GM03348 (cell line): Measurements from ENCODE around the gene KCNN3.
"Not testable (repeated sequence)": the region's sequence is repeated elsewhere in the genome, so short reads cannot be mapped to it uniquely, and the experiment has no call there.

Experiments
- DNase-seq: peaks from one replicate; pipeline ENCODE4 v3.0.0; 2012; ENCODE audit warnings: low spot score

KCNN3 gene

DNA sequence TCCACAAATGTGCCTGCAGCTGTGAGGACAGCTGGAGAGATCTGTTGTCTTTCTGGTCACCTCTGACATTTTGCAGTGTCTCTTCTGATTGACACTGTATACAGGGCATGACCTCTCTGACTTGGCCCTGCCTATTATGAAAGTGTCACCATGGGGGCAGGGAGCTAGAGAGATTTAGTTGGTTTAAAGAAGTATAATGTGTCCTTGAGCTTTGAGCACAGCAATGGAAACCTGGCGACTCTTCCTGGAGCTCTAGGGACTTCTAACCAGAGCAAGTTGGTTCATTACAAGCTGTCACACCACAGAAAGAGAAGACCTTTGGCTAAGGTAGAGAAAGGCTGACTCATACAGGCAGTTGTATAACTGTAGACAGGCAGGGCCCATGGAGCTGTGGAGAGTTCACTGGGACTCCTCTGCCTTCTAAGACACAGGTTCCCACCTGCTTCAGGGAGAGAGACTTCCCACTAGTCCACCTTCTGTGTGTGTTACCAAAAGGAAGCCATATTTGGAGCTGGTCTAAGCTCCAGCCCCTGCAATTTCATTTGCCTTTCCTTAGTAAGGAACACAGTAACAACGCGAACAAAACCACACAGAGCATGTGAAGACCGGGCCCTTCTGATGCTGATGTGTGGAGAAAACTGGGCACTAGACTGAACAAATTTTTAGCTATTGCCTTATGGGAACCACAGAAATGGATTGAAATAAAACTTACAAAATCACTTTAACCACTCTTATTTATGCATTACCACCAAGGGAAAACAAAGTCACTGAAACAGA, 171.6 kb downstream of the KCNN3 start:
- DNase-seq, result no peak

- DNase-seq, result no peak
Measured at GRCh38 chr1:154697710-154698109, 172.4 kb downstream of the KCNN3 start.

DNA sequence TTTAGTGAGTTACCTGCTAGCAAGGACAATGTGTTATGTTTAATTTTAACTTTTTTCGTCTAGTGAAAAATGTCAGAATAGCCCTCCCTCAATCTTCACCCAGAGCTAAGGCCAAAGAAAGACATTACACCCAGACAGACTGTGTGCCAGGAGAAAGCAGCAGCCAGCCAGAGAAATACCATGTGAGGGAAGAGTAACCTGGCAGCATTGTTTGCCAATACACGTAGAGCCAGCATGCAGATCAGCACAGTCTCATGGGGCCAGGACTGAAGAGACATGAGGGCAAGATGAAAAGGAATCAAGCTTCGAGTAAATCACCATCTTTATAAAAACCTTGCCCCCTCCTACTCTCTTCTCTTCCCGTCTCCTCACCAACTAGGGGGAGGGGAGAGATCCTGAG, 173.6 kb downstream of the KCNN3 start:
- DNase-seq, result no peak

GRCh38 chr1:154695985-154696384, 174.1 kb downstream of the KCNN3 start:
- DNase-seq, result peak; percentile 21

- no peak for DNase-seq
Measured at GRCh38 chr1:154694995-154695394, 175.1 kb downstream of the KCNN3 start.

- DNase-seq, result no peak
Measured at GRCh38 chr1:154689083-154689482, 181.0 kb downstream of the KCNN3 start.

DNA sequence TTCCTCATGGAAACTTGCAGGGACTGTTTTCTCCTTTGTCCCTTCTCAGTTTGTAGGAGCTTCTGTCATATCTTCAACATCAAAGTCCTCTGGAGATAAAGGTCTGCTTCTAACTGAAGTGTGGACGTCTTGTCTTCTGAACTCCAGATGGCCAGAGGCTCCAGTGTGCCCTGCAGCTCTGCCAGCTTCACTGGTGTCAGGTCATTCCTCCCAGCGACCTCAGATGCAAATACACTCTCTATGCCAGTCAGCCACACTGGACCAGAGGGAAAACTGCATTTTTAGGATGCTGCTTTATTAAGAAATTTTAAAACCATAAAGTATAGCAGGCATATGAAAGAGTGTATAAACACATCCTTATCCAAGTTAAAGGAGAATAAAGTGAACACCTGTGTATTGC, 183.6 kb downstream of the KCNN3 start:
- DNase-seq, result no peak

DNA sequence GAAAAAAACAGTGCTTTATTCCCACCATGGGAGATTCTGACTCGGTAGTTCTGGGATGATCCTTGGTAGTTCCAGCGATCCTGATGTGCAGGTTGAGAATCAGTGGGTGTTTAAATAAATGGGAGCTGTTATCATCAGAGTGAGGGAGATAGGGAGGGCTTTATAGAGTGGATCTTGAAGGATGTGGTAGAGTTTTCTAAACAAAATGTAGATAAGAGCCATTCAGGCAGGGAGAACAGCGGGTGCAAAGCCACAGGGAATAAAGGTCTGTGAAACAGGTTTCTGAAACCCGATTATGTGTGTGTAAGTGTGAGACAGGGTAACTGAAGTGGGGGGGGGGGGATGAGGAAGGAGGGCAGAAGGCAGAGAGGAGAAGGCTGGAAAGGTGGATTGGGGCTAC, 186.3 kb downstream of the KCNN3 start:
- no peak for DNase-seq

- DNase-seq, result no peak
Measured at GRCh38 chr1:154682254-154682653, 187.8 kb downstream of the KCNN3 start.

- DNase-seq, result not testable (repeated sequence)
Measured at GRCh38 chr1:154677844-154678243, 192.2 kb downstream of the KCNN3 start.

DNA sequence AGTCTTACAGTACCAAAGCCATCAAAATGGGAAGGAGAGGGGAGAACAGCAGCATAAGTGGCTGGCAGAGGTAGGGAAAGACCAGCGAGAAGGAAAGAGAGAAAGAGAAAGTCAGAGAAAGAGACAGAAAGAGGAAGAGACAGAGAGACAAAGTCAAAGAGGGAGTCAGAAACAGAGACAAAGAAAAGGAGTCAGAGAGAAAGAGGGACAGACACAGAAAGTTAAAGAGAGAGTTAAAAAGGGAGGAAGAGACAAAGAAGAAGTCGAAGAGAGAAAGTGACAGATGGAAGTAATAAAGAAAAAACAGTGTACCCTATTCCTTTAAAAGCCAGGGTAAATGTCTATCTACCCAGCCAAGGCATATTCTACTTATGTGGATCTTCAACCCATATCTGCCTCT, 193.2 kb downstream of the KCNN3 start:
- not testable (repeated sequence) for DNase-seq

DNA sequence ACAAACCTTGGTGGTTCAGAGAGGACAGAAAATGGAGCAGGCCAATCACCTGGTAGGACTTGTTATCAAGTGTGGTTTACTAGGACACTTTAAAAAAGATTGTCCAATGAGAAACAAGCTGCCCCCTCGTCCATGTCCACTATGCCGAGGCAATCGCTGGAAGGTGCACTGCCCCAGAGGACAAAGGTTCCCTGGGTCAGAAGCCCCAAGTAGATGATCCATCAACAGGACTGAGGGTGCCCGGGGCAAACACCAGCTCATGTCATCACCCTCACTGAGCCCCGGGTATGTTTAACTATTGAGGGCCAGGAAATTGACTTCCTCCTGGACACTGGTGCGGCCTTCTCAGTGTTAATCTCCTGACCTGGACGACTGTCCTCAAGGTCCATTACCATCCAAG, 195.6 kb downstream of the KCNN3 start:
- DNase-seq, result not testable (repeated sequence)

DNA sequence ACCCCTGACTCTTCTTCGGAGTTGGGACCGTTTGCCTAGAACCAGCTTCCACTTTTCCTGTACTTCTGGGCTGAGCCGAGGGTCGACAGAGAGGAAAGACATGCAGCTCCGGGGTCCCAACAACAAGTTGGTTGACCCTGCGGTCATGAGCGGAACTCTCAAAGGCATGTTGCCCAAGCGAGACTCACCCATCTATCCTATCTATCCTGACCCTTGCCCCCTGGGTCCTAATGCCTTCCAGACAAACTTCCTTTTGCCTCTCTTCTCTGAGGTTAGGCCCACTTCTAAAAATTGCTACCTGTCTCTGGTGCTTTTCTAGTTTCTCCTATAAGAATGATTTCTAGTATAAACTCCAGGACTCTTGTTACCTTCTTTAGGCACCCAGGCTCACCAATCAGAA, 197.8 kb downstream of the KCNN3 start:
- not testable (repeated sequence) for DNase-seq

- not testable (repeated sequence) for DNase-seq
Measured at GRCh38 chr1:154671412-154671811, 198.7 kb downstream of the KCNN3 start.

DNA sequence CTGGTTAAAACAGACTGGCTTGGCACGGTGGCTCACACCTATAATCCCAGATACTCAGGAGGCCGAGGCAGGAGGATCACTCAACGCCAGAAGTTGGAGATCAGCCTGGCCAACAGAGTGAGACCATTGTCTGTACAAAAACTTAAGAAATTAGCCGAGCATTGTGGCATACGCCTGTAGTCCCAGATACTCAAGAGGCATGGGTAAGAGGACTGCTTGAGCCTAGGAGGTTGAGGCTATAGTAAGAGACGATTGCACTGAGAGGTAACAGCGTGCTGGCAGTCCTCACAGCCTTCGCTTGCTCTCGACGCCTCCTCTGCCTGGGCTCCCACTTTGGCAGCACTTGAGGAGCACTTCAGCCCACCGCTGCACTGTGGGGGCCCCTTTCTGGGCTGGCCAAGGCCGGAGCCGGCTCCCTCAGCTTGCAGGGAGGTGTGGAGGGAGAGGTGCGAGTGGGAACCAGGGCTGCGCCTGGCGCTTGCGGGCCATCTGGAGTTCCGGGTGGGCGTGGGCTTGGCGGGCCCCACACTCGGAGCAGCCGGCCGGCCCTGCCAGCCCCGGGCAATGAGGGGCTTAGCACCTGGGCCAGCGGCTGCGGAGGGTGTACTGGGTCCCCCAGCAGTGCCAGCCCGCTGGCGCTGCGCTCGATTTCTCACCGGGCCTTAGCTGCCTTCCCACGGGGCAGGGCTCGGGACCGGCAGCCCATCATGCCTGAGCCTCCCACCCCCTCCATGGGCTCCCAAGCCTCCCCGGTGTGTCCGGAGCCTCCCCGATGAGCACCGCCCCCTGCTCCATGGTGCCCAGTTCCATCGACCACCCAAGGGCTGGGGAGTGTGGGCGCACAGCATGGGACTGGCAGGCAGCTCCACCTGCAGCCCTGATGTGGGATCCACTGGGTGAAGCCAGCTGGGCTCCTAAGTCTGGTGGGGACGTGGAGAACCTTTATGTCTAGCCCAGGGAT, 199.5 kb downstream of the KCNN3 start:
- not testable (repeated sequence) for DNase-seq

- peak; percentile 91 for DNase-seq
Measured at GRCh38 chr1:154669464-154670282, 200.4 kb downstream of the KCNN3 start.

DNA sequence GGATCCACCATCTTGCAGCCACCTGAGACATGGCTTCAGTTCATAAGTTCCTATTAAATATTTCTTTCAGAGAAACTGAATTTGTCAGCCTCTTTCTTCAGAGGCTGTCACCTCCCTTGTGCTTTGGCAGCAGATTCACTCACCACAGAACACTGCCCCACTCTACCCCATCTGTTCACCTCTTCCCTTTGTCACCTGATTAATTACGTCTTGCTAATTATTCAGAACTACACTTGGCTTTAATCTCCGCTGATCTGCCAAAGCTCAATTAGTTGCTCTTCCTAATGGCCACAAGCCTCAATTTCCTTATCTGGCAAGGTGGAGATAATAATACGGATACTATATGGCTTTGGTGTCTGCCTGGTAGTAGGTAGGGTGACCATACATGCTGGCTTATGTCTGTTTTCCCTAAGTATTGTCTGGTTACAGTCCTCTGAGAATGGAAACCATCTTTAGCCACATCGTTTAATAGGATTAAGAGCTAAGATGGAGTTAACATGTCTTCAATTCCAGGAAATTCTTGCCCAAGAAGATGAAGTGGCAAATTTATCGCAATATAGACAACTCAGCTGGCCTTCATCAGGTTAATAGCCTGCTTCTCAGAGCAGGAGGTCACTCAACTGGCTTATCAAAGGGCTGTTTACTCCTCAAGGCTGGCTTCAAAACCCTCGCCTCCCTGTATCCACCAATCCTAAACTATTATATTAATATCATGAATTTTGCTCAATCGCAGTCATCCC, 203.9 kb downstream of the KCNN3 start:
- DNase-seq, result no peak

GRCh38 chr1:154664331-154665002, 205.6 kb downstream of the KCNN3 start:
- no peak for DNase-seq

GRCh38 chr1:154663471-154664060, 206.5 kb downstream of the KCNN3 start:
- no peak for DNase-seq

GRCh38 chr1:154661110-154661509, 209.0 kb downstream of the KCNN3 start:
- DNase-seq, result no peak
